ENCODE results near the gene TMEM176B. TPM values are rescaled to one million over a fixed set of nuclear protein-coding genes. Genes with fewer than 3 reads are reported as not detected.

Gene TMEM176B
- total and polyA plus RNA-seq, 2 donors (not counting 3 experiments of a cell fraction or from before 2014, with no cell fraction given) = 0.23 TPM; not detected in 1

- CTCF ChIA-PET = no interaction called here
- Histone ChIP-seq H3K79me2 (ENCODE audit: control insufficient read depth, insufficient read depth, low read length) (no peaks in the 10 kb centered on the region), H3K9ac (replicated peaks; ENCODE audit: extremely low read depth, insufficient read depth, low read length) (no peak within 1 kb of the TSS), H3K9me1 (replicated peaks; ENCODE audit: control insufficient read depth, extremely low read depth, insufficient read depth, low read length) (no peaks in the 10 kb centered on the region), H3K27me3 (ENCODE audit: control insufficient read depth in 2 of 2, insufficient read depth in 2 of 2, low read length in 2 of 2) (peaks cover 44 to 53% of the 10 kb centered on the region in 2 experiments), H3K9me3 (replicated peaks; ENCODE audit: control insufficient read depth, insufficient read depth, low read length) (no peaks in the 10 kb centered on the region), H3K27ac (ENCODE audit: insufficient read depth, low read depth, low read length) (no peak within 1 kb of the TSS), H3K4me2 (ENCODE audit: insufficient read depth, low read length) (no peak within 1 kb of the TSS), H2AFZ (ENCODE audit: low read depth, low read length) (no peak within 1 kb of the TSS), H3K4me1 (ENCODE audit: control insufficient read depth, extremely low read depth, insufficient read depth, low read length) (no peaks in the 10 kb centered on the region), H4K20me1 (replicated peaks; ENCODE audit: control insufficient read depth, extremely low read depth, insufficient read depth, low read length) (no peaks in the 10 kb centered on the region), H3K36me3 (ENCODE audit: control insufficient read depth in 2 of 2, extremely low read depth in 1 of 2, insufficient read depth in 2 of 2, low read length in 2 of 2) (no peaks in the 10 kb centered on the region), H3K4me3 (replicated peaks in 1 of 3; ENCODE audit: insufficient read depth in 1 of 3, low read depth in 1 of 3, low read length in 3 of 3) (no peak within 1 kb of the TSS)
- TF ChIP-seq EZH2 (IDR thresholded peaks at IDR 0.05; ENCODE audit: borderline replicate concordance, low read depth, low read length, severe bottlenecking) (peak; percentile 66), MAX (IDR thresholded peaks at IDR 0.05; ENCODE audit: insufficient read depth, insufficient read length) (no peak)
- no peak for DNase-seq (ENCODE audit: low read depth, low spot score)
- POLR2A ChIA-PET = no interaction called here
- dilution Hi-C loops (cut with MboI; ENCODE audit: extremely low pct_ligation_motif_present, low sequenced_read_pairs) (no loop called here), intact Hi-C loops (cut with micrococcal nuclease) (no loop called here)
- no peak for FAIRE-seq
- no TSS peak for BruUV-seq (replicated peaks)
Observed at GRCh38 chr7:150800581-150801241, 547 bp upstream of the TMEM176B start, which contains the start of gene TMEM176A. Gene TMEM176A, plus strand, starts transcription at chr7:150800769. Its CDS starts 782 bp downstream, at chr7:150801551.

DNA sequence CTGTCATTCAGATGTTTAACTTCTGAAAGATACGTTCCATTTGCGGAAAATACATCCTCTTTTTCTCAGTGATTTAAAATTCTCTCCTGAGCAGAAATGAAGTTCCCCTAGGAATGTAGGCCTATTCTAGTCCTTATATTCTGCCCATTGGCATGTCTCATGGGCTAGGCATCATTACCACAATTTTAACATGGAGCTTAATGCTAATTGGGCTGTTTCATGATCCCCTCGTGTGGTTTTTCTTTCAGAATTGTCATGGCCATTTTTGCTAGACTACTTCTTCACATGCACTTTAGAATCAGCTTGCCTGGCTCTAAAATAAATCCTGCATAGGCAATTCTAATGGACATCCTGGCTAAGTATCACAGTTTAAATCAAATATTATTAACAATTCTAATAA lies 1.0 kb downstream of the TMEM176B start:
- dilution Hi-C loops (cut with MboI; ENCODE audit: extremely low pct_ligation_motif_present, low sequenced_read_pairs) (no loop called here), intact Hi-C loops (cut with micrococcal nuclease) (no loop called here)
- no peak overlapping the region for H3K9ac ChIP-seq (replicated peaks; ENCODE audit: extremely low read depth, insufficient read depth, low read length)
- H3K9me3 ChIP-seq (replicated peaks; ENCODE audit: control insufficient read depth, insufficient read depth, low read length) = no peaks in the 10 kb centered on the region
- H2AFZ ChIP-seq (ENCODE audit: low read depth, low read length) = no peak overlapping the region
- DNase-seq (ENCODE audit: low read depth, low spot score) (no peak), FAIRE-seq (no peak)
- no peaks in the 10 kb centered on the region for H3K79me2 ChIP-seq (ENCODE audit: control insufficient read depth, insufficient read depth, low read length)
- no peak for TF ChIP-seq MAX (IDR thresholded peaks at IDR 0.05; ENCODE audit: insufficient read depth, insufficient read length)
- TF ChIP-seq POLR2A (IDR thresholded peaks at IDR 0.05; ENCODE audit: low read depth, low read length) = no peak
- TF ChIP-seq JUN (IDR thresholded peaks at IDR 0.05; ENCODE audit: borderline replicate concordance, insufficient read depth, insufficient read length, low read depth) = no peak
- TF ChIP-seq MYC (IDR thresholded peaks at IDR 0.05; ENCODE audit: low read depth, low read length) = no peak
- no peak for TF ChIP-seq FOS (IDR thresholded peaks at IDR 0.05; ENCODE audit: borderline replicate concordance, insufficient read depth, low read length)
- TF ChIP-seq POLR2AphosphoS5 (IDR thresholded peaks at IDR 0.05; ENCODE audit: insufficient read depth, low read depth, low read length) = no peak
- no peak for TF ChIP-seq CTCF (IDR thresholded peaks at IDR 0.05; ENCODE audit: extremely low read depth in 1 of 2, insufficient read depth in 1 of 2, low read depth in 1 of 2, low read length in 2 of 2)
- no peak for TF ChIP-seq EZH2 (IDR thresholded peaks at IDR 0.05; ENCODE audit: borderline replicate concordance, low read depth, low read length, severe bottlenecking)
- no peak for TF ChIP-seq GATA2 (IDR thresholded peaks at IDR 0.05; ENCODE audit: insufficient read depth, insufficient read length, low read depth, low read length)
- no peak overlapping the region for H3K4me2 ChIP-seq (ENCODE audit: insufficient read depth, low read length)
- H3K27ac ChIP-seq (ENCODE audit: insufficient read depth, low read depth, low read length) = no peak overlapping the region
- no peaks in the 10 kb centered on the region for H3K36me3 ChIP-seq (ENCODE audit: control insufficient read depth in 2 of 2, extremely low read depth in 1 of 2, insufficient read depth in 2 of 2, low read length in 2 of 2)
- no peaks in the 10 kb centered on the region for H3K4me1 ChIP-seq (ENCODE audit: control insufficient read depth, extremely low read depth, insufficient read depth, low read length)
- H3K4me3 ChIP-seq (replicated peaks in 1 of 3; ENCODE audit: insufficient read depth in 1 of 3, low read depth in 1 of 3, low read length in 3 of 3) = no peak overlapping the region
- H3K9me1 ChIP-seq (replicated peaks; ENCODE audit: control insufficient read depth, extremely low read depth, insufficient read depth, low read length) = no peaks in the 10 kb centered on the region
- ChIA-PET POLR2A (no interaction called here), CTCF (interaction anchor here (1.1 to 1.7 kb wide), 2 partner anchors 11 to 20 kb away, joined by 3 to 7 read pairs; no protein-coding TSS in a partner anchor)
- no peaks in the 10 kb centered on the region for H4K20me1 ChIP-seq (replicated peaks; ENCODE audit: control insufficient read depth, extremely low read depth, insufficient read depth, low read length)
- no TSS peak for BruUV-seq (replicated peaks)
- peaks cover 47 to 58% of the 10 kb centered on the region in 2 experiments for H3K27me3 ChIP-seq (ENCODE audit: control insufficient read depth in 2 of 2, insufficient read depth in 2 of 2, low read length in 2 of 2)
